Medulla oblongata (tissue), 1 donor: ENCODE data around the gene NOTCH1.

Experiments used
- DNase-seq: peaks from one replicate; pipeline ENCODE4 v3.0.0-alpha.2; 2015; ENCODE audit errors: extremely low spot score

NOTCH1 gene

DNA sequence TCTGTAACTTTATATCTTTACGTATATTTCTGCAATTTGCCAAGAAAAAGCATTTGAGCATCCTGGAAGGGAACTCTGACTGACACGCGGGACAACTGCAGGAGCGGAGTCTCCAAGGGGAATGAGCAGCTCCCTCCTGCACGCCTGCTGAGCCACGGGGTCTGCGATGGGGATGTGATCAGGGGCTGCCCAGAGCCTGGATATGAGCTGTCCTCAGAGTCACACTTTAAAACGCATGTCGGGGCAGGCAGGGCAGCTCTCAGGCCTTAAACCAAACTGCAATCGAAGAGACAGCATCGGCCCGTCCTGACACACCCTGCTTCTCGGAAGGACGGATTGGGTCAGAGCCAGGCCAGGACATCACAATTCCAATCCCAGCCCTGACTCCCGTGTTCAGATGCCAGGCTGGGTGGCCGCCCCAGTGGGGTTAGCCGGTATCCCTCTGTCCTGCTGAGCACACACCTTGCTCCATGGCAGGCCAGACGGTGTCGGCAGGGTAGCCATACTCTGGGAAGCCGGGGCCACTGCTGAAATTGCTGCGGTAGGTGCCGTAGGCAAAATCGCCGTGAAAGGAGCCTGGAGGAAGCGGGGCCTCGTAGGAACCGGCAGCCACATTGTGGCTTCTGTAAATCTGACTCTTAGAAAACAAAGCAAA lies 80.2 kb downstream of the NOTCH1 start:
- DNase-seq: no peak

DNA sequence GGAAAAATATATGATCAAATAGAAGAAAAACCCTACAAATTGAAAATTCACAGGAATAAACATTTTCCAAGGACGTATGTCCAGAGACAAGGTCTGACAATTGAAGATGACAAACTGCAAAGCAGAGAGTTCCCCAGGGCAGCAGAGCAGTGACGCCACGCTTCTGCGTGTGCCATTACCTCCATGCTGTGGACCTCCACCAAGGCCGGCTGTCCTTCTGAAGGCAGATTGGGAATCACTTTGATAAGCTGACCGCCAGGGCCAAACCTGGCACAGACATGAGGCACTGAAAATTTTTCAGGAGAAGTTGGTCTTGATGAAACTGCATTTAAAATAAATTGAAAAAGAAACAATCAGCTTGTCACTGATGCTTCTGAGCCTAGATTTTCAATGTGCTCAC lies 81.6 kb downstream of the NOTCH1 start:
- DNase-seq: no peak

DNA sequence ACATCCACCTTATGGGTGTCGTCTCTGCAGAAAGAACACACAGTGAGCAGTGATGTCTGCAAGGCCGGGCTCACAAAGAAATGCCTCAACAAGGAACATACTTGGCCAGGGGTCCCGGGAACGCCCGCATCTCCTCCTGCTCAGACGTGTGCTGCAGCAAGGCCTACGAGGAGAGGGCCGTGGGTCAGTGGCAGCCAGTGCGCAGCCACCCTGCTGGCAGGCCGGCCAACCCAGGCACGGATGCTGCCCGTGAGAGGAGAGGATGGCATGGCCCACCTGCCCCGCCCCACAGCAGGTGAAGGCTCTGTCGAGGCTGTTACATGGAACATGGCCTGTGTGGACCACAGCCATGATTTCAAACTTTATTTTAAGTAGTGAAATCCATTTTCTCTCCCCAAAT lies 82.3 kb downstream of the NOTCH1 start:
- no peak for DNase-seq

DNA sequence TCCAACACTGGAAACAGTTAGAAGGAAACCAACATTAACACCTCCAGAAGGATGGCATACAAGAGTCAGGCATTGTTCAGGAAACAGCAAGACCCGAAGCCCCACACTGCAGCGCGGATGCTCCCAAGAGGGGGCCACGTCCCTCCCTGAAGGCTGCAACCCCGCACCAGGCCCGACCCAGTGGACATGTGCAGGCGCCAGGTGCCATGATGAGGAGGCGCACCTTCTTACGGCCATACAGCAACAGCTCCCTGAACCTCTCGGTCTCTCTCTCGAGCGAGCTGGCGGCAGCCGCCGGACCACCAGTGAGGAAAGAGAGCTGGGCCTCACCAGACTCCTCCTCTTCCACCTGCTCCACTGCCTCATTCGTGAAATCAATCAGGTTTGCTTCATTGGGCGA lies 83.2 kb downstream of the NOTCH1 start:
- no peak for DNase-seq

DNA sequence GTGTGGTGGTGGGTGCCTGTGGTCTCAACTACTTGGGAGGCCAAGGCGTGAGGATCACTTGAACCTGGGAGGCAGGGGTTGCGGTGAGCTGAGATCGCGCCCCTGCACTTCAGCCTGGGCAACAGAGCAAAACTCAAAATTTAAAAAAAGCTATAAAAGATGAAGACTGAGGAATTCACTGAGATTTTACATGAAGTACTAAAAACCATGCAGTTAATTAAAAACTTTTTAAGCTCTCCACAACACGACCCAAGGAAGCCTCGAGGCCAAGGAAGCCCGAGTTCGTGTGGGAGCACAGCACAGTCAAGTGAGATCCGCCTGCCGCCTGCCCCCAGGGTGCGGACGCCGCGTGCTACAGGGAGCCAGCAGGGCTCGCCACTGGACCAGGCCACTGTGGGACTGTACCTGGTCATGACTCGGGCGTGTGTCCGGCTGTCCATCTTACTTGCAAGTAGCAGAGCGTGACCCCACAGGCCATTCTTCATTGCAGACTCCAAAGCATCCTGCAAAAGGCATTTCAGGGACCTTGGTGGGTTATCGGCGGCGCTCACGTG lies 85.0 kb downstream of the NOTCH1 start:
- DNase-seq: no peak

DNA sequence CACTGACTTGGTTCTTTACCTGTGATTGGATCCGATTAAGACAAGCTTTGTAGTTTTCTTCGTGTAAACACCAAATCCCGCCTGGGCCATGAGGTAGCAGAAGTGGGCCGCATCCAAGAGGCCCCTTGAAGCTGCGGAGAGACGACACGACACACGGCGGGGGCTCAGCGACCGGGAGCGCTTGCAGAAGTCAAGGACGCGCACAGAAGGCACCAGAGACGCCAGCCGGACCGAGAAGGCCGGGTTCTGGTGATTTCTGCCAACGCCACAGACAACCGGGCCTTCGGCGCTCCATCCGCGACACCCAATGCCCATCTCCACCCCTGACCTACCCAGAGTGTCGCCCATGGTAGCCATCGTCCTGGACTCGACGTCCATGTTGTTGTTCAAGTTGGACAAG lies 86.4 kb downstream of the NOTCH1 start:
- DNase-seq: no peak

DNA sequence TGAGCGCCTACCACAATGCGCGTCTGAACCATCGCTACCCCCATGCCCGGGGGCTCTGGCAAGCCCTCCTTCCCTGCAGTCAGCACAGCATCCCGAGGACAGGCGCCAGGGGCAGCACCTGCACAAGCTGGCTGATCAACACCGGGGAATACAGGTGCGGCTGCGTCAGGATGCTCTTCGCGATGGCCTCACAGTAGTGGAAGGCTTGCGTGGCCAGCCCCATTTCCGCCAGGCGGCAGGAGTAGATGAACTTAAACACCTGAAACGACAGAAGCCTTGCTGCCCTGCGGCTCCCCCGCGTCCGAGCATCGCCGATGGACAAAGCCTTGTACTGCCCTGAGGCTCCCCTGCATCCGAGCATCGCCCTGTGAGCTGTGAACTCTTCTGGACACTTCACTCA lies 88.5 kb downstream of the NOTCH1 start:
- no peak for DNase-seq

DNA sequence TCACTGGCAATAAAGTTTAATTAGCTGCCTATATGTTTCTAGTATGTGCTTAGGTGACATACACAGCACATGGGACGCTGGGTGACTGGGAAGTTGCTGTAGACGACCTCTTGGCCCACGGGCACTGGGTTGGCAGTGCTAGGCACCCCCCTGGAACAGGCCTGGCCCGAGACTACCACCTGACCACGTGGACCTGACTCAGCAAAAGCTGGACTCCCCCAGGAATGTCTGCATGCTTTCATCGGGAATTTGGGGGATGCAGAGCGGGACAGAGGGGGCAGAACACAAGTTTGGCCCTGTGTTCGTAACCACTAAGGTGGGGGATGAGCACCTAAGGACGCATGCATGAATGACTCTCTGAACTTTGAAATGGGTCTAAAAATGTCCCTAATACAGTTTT lies 89.6 kb downstream of the NOTCH1 start:
- DNase-seq: no peak

DNA sequence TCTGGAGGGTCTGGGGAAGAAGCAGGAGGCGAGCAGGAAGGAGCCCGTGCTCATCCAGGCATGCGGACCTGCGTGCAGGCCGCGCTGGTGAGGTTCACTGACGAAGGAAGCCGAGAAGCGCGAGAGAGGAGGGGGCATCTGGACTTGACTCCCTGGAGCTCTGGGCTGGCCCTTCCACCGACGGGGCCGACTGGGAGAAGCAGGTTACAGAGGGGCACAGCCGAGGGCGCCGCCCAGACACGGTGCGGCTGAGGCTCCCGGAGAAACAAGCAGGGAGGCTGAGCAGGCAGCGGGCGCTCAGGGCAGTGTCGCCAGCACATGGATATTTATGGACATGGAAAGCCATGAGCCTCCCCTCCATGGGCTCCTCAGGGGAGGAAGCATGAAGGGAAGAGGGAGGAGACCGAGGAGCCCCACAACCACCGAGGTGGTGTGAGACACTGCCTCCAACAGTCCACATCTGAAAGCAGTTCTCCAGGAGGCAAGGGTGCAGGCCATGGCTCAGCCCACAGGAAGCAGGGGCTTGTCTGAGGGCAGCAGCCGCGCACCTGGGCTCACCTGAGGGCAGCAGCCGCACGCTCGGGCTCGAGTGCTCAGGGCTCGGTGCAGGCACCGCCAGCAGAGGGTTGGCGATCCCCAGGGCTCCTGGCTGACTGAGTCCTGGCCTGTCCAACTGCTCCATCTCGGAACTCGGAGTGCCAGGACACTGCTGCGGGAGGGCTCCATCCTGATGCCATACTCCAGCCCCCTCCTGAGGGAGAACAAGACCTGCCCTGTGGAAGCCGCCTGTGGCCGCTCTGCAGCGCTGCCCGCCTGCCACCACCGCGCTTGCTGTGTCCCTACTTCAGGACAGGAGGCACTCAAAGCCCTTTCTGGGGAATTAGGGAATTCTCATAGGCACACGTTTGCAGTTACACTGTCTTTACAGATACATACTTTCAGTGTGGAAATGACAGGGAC lies 90.5 kb downstream of the NOTCH1 start:
- DNase-seq: no peak

DNA sequence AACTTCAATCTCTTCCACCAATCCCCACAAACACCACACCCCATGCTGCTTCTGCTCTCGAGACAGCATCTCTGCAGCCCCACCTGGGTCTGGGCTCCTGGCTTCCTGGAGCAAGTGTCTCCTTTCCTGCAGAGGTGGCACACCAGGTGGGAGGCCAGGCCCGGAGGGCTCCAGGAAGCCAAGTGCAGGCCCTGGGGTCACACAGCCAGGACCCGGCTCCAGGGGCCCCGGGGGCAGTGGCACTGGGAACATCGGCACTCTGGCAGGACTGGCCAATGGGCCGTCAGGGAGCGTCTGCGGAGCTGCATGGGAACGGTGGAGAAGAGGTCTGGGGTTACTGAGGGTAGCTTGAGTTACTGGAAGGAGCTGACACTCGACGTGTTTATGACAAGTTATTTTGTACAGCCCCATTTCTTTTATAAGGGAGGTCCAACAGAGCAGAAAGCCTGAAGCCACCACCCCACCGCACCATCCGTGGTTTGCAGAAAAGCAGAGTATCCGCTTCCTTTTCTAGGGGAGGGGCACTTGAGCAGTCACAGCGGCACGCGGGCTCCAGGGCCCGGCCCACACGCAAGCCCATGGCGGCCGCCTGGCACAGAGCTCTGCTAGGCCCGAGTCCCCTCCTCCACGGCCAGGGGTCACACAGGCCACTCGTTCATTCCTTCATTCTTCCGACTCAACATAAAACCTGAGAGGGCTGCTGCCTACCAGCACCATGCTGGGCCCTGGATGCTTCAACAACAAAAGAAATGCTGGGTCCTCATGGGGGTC lies 91.6 kb downstream of the NOTCH1 start:
- no peak for DNase-seq

DNA sequence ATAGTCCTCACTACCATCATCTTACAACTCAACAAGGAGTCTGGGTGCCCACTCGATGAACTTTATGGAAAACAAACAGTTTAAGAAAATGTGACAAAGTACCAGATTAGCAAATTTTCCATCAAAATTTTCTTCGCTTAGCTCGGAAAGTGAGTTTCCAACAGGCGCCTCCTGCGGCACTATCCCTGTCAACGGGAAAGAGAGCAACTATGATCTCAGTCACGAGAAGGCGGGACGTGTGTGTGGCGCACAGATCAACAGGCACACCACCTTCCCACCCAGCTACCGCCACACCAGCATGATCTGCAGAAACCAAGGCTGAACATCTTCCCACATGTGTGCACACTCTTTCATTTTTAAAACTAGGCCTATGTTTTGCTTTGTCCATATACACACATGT lies 92.5 kb downstream of the NOTCH1 start:
- no peak for DNase-seq

DNA sequence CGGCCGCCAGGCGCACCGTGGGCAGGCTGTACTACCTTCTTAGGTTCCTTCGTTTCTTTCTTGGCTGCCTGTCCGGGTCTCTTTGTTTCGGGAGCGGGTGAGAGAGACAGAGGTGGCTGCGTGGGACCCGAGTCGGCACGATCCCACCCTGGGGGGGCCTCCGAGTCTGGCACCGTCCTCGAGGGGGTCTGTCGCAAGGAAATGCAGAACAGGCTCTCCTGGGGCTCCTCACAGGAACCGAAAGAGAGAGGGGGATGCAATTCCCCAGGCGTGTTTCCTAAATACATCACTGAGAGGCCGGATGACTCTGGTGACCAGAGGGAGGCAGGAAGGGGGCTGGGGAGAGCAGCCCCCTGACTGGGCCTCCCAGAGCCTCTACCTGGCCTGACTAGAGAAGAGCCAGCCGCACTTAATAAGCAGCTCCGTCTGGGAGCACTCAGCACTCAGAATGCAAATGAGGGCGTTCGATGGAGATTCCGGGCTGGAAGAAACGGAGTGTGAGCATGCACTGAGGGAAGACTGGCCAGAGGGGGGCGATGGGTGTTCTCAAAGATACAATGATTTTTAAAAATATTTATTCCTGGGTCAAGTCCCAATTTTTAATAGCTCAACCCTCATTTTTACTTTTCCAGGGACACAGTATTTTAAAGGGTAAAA lies 94.5 kb downstream of the NOTCH1 start:
- no peak for DNase-seq

DNA sequence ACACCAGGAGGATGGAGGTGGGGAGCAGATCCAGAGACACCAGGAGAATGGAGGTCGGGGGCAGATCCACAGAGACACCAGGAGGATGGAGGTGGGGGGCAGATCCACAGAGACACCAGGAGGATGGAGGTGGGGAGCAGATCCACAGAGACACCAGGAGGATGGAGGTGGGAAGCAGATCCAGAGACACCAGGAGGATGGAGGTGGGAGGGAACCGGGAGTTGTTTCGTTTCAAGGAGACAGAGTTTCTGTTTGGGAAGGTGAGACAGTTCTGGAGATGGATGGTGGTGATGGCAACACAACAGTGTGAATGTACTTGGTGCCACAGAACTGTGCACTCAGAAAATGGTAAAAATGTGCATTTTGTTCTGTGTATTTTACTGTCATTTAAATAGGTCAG lies 97.2 kb downstream of the NOTCH1 start:
- DNase-seq: no peak

DNA sequence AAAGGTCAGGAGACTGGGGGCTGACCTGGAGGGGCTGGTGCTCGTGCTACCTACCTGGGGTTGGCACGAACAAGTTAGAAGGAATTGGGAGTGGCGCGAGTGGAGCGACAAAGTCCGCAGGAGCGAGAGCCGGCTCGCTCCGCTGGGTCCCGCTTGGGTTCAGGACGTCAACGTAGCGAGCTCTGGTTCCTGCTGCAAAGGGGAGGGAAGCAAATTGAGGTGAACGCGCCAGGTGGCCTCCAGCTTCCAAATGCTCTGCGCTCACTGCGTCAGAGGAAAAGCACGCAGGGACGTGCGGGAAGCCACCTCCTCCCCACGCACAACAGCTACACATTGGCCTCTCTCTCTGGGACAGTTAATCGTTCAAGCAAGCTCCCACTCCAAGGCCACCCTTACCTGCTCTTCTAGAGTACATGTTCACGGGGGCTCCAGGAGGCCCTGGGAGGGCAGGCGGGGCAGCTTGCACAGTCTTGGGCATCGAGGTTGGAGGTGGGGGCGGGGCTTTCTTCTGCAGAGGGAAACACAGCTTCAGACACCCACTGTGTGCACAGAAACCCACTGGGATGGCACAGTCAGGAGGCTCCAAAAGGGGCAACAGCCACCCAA lies 98.6 kb downstream of the NOTCH1 start:
- no peak for DNase-seq

DNA sequence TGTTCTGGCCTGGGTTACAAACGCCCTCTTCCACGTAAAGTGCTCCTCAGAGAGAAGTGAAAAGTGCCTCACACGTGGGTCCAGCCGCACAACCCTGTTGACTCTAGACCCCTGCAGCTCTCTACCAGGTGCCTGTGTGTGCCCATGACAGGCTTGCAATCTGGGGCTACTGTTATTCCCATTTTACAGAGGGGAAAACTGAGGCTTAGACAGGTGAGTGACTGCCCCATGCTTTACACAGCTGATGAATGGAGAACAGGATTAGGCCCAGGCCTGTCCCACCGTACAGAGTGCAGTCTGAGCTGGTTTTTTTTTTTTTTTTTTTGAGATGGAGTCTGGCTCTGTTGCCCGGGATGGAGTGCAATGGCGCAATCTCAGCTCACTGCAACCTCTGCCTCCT lies 100.0 kb downstream of the NOTCH1 start:
- no peak for DNase-seq
